Muscle of back (tissue), 11 donors: ENCODE data around the gene TUBA1A. TPM values are rescaled to one million over a fixed set of nuclear protein-coding genes. Genes with fewer than 3 reads are reported as not detected.
"Not testable (repeated sequence)": the region's sequence is repeated elsewhere in the genome, so short reads cannot be mapped to it uniquely, and the experiment has no call there.

ENCODE experiments used
- DNase-seq, 3 donors: peaks; one replicate each; pipeline versions ENCODE4 v3.0.0 to v3.0.0-alpha.2; 2013
- polyA plus RNA-seq, 10 donors: library from polyadenylated mRNA; unstranded; fragments of 120-200 nt; gene quantifications; one replicate each; pipeline ENCODE4 v1.2.1, GENCODE V29; 2013; ENCODE audit not compliant: insufficient read length in 10 of 10

Gene TUBA1A
- polyA plus RNA-seq, 10 donors: 670 to 846 (median 768) TPM

GRCh38 chr12:49210703-49211102 lies 21.8 kb upstream of the TUBA1A start:
- not testable (repeated sequence) for DNase-seq

GRCh38 chr12:49208676-49209075 lies 19.8 kb upstream of the TUBA1A start:
- no peak for DNase-seq

- no peak for DNase-seq
These were observed 19.3 kb upstream of the TUBA1A start for GRCh38 chr12:49208146-49208545.

GRCh38 chr12:49206389-49206788 lies 17.5 kb upstream of the TUBA1A start:
- DNase-seq: no peak

- peak; percentile 59 to 89 (median 78) for DNase-seq
These were observed 12.9 kb upstream of the TUBA1A start for GRCh38 chr12:49201595-49202295.

- peak; percentile 84 to 94 (median 87) for DNase-seq
These were observed 12.2 kb upstream of the TUBA1A start for GRCh38 chr12:49200919-49201594.

- peak; percentile 57 to 86 (median 69) for DNase-seq
These were observed 9.7 kb upstream of the TUBA1A start for GRCh38 chr12:49198431-49199155.

- DNase-seq: no peak
These were observed 8.4 kb upstream of the TUBA1A start for GRCh38 chr12:49197256-49197655.

GRCh38 chr12:49195736-49196135 lies 6.9 kb upstream of the TUBA1A start:
- DNase-seq: peak in 1 of 3 donors; percentile 23

- DNase-seq: not testable (repeated sequence)
These were observed 4.9 kb upstream of the TUBA1A start for GRCh38 chr12:49193746-49194145.

GRCh38 chr12:49191498-49191897 lies 2.6 kb upstream of the TUBA1A start:
- DNase-seq: not testable (repeated sequence)

- DNase-seq: no peak
These were observed 2.1 kb upstream of the TUBA1A start for GRCh38 chr12:49190974-49191373.

- no peak for DNase-seq
These were observed 1.1 kb upstream of the TUBA1A start for GRCh38 chr12:49189731-49190716.

- peak; percentile 75 to 94 (median 86) for DNase-seq
These were observed 522 bp downstream of the TUBA1A start for GRCh38 chr12:49188201-49188915.

GRCh38 chr12:49187184-49187583 lies 1.7 kb downstream of the TUBA1A start:
- peak; percentile 73 to 94 (median 82) for DNase-seq

GRCh38 chr12:49186307-49186706 lies 2.6 kb downstream of the TUBA1A start:
- DNase-seq: not testable (repeated sequence)

GRCh38 chr12:49184697-49185096 lies 4.2 kb downstream of the TUBA1A start:
- DNase-seq: not testable (repeated sequence)

GRCh38 chr12:49183214-49183950 lies 5.5 kb downstream of the TUBA1A start:
- not testable (repeated sequence) for DNase-seq

GRCh38 chr12:49174218-49174617 lies 14.7 kb downstream of the TUBA1A start:
- no peak for DNase-seq

- no peak for DNase-seq
These were observed 18.0 kb downstream of the TUBA1A start for GRCh38 chr12:49170924-49171323.
